K562 (cell line): ENCODE data around the gene ACOT4. TPM values are rescaled to one million over a fixed set of nuclear protein-coding genes. Genes with fewer than 3 reads are reported as not detected.

Source experiments
- ATAC-seq: fragments of 200-7000 bp; cut with Tn5 transposase; 3 replicates; pipeline ENCODE4 v1.9.1; 2020; ENCODE audit warnings: moderate library complexity
- BruUV-seq: library from RNA; stranded (reverse); fragments of 400-500 nt; replicated peaks from 2 replicates; lab custom pipeline; 2021; lab: Mats Ljungman, UMichigan
- CTCF ChIA-PET: fragments of 300-600 bp; formaldehyde crosslinking; extraction: SDS; loops from one replicate; lab custom pipeline; 2021; ENCODE audit warnings: low intra/inter-chr PET ratio; lab: Yijun Ruan, JAX
- POLR2A ChIA-PET: fragments of 300-600, 350-650 bp; sonication (Branson Sonifier 250); formaldehyde crosslinking; extraction: SDS; loops from one replicate; lab custom pipeline; 2021; ENCODE audit warnings: antibody characterized with exemption, inconsistent platforms; lab: Yijun Ruan, JAX
- DNase-seq, 4 experiments: peaks; one replicate each; pipeline versions ENCODE4 v3.0.0 to v3.0.0-alpha.2; 2011 to 2018; ENCODE audit warnings: low spot score in 3 of 4, mixed read lengths in 3 of 4; ENCODE audit errors: extremely low read depth in 1 of 4
- FAIRE-seq: peaks from 2 replicates; lab custom pipeline; 2011; peaks lifted over from hg19 to GRCh38; lab: Jason Lieb, UNC
- H2AFZ ChIP-seq: 2 replicates; pipeline ENCODE4 v1.6.0; 2011; ENCODE audit warnings: low read depth, low read length, control low read depth, inconsistent platforms
- H3K27ac ChIP-seq: fragments of 200-600 bp; 3 replicates; pipeline ENCODE4 v1.8.0; 2011; ENCODE audit warnings: low read depth, mild to moderate bottlenecking, control low read depth, inconsistent platforms, low read length, moderate library complexity, mixed read lengths; ENCODE audit errors: extremely low read depth
- H3K27me3 ChIP-seq, 2 experiments: fragments of 300-600 bp in 1 of 2; 2 replicates in 1 of 2; 3 replicates in 1 of 2; pipeline versions ENCODE4 v1.6.0 to v1.8.0; 2011; ENCODE audit warnings: inconsistent platforms in 2 of 2, low read length in 2 of 2, mild to moderate bottlenecking in 1 of 2, mixed read lengths in 1 of 2, moderate library complexity in 1 of 2; ENCODE audit not compliant: control insufficient read depth in 2 of 2, insufficient read depth in 2 of 2
- H3K36me3 ChIP-seq: fragments of 300-600 bp; 3 replicates; pipeline ENCODE4 v1.8.0; 2011; ENCODE audit warnings: mild to moderate bottlenecking, low read length, inconsistent platforms; ENCODE audit not compliant: control insufficient read depth, insufficient read depth
- H3K4me1 ChIP-seq, 2 experiments: fragments of 200-600 bp in 1 of 2; replicated peaks in 1 of 2; 2 replicates in 1 of 2; 3 replicates in 1 of 2; pipeline versions ENCODE4 v1.5.1 to v1.8.0; 2011; ENCODE audit warnings: inconsistent platforms in 2 of 2, low read length in 2 of 2, mild to moderate bottlenecking in 1 of 2, mixed read lengths in 1 of 2, moderate library complexity in 1 of 2; ENCODE audit not compliant: control insufficient read depth in 2 of 2, insufficient read depth in 2 of 2
- H3K4me2 ChIP-seq: 2 replicates; pipeline ENCODE4 v1.6.1; 2011; ENCODE audit warnings: low read length, control low read depth, inconsistent platforms, mixed read lengths; ENCODE audit not compliant: insufficient read depth
- H3K4me3 ChIP-seq: fragments of 200-600 bp; sonication (generic), shearing (Covaris generic); 2 replicates; pipeline ENCODE4 v1.5.1; 2016; ENCODE audit warnings: control low read depth, inconsistent platforms
- H3K79me2 ChIP-seq: fragments of 200-600 bp; 3 replicates; pipeline ENCODE4 v1.8.0; 2011; ENCODE audit warnings: low read length, inconsistent platforms; ENCODE audit not compliant: control insufficient read depth, insufficient read depth
- H3K9ac ChIP-seq, 2 experiments: 2 replicates each; pipeline versions ENCODE4 v1.6.0 to v1.6.1; 2011; ENCODE audit warnings: low read depth in 2 of 2, low read length in 2 of 2, control low read depth in 1 of 2, inconsistent platforms in 1 of 2, mild to moderate bottlenecking in 1 of 2, mixed read lengths in 1 of 2; ENCODE audit not compliant: insufficient read depth in 1 of 2
- H3K9me1 ChIP-seq: one replicate; pipeline ENCODE4 v1.6.0; 2011; ENCODE audit warnings: inconsistent platforms, mild to moderate bottlenecking, low read length, moderate library complexity; ENCODE audit not compliant: control insufficient read depth, insufficient read depth
- H3K9me3 ChIP-seq: replicated peaks from 2 replicates; pipeline ENCODE4 v1.5.1; 2011; ENCODE audit warnings: low read depth, low read length, inconsistent platforms; ENCODE audit not compliant: control insufficient read depth, insufficient read depth
- H4K20me1 ChIP-seq: replicated peaks from 2 replicates; pipeline ENCODE4 v1.6.1; 2011; ENCODE audit warnings: low read length, inconsistent platforms, mixed read lengths; ENCODE audit not compliant: control insufficient read depth, insufficient read depth
- CREB1 ChIP-seq, 2 experiments: sonication (generic) in 1 of 2; formaldehyde crosslinking in 1 of 2; IDR thresholded peaks; 2 replicates each; pipeline versions ENCODE4 v1.6.1 to v1.8.0; 2012 to 2022; ENCODE audit warnings: inconsistent platforms in 1 of 2, mild to moderate bottlenecking in 1 of 2, missing genetic modification reagents in 1 of 2, moderate library complexity in 1 of 2
- ERF ChIP-seq: fragments of 450-650 bp; formaldehyde crosslinking; IDR thresholded peaks from 2 replicates; pipeline ENCODE4 v1.4.0; 2020; ENCODE audit warnings: mild to moderate bottlenecking, mixed read lengths
- JUNB ChIP-seq: fragments of 450-650 bp; formaldehyde crosslinking; conservative IDR thresholded peaks from 2 replicates; pipeline ENCODE4 v1.4.0; 2020; ENCODE audit warnings: mild to moderate bottlenecking
- JUND ChIP-seq, 2 experiments: IDR thresholded peaks; 2 replicates in 1 of 2; 3 replicates in 1 of 2; pipeline ENCODE4 v1.6.1; 2011; ENCODE audit warnings: borderline replicate concordance in 2 of 2, low read depth in 2 of 2, low read length in 2 of 2, improper control_type of control experiment in 1 of 2, missing biosample characterization in 1 of 2, missing genetic modification characterization in 1 of 2, missing genetic modification reagents in 1 of 2
- KLF6 ChIP-seq: fragments of 250-450 bp; sonication (Bioruptor Pico); IDR thresholded peaks from 2 replicates; pipeline ENCODE4 v1.4.0; 2020; ENCODE audit warnings: mild to moderate bottlenecking, moderate library complexity, borderline replicate concordance
- MAFF ChIP-seq: IDR thresholded peaks from 2 replicates; pipeline ENCODE4 v1.6.1; 2012; ENCODE audit warnings: low read length, improper control_type of control experiment
- NCOA1 ChIP-seq: fragments of 450-650 bp; IDR thresholded peaks from 2 replicates; pipeline ENCODE4 v1.6.1; 2016; ENCODE audit warnings: low read depth
- NFRKB ChIP-seq: fragments of 450-650 bp; IDR thresholded peaks from 2 replicates; pipeline ENCODE4 v1.6.1; 2016; ENCODE audit warnings: low read depth
- POLR3G ChIP-seq: IDR thresholded peaks from 2 replicates; pipeline ENCODE4 v1.6.1; 2011; ENCODE audit not compliant: insufficient read length, insufficient replicate concordance; ENCODE audit errors: extremely low read depth
- RAD51 ChIP-seq: fragments of 450-650 bp; IDR thresholded peaks from 2 replicates; pipeline ENCODE4 v1.7.1; 2016; ENCODE audit warnings: low read depth, mild to moderate bottlenecking, borderline replicate concordance
- SIN3A ChIP-seq, 2 experiments: fragments of 150-350 bp in 1 of 2; IDR thresholded peaks; 2 replicates each; pipeline ENCODE4 v1.6.1; 2011 to 2016; ENCODE audit warnings: borderline replicate concordance in 2 of 2, low read depth in 2 of 2, low read length in 2 of 2, mild to moderate bottlenecking in 2 of 2, moderate library complexity in 2 of 2; ENCODE audit not compliant: control insufficient read depth in 1 of 2
- STAG1 ChIP-seq: sonication (generic); formaldehyde crosslinking; IDR thresholded peaks from 2 replicates; pipeline ENCODE4 v1.5.0; 2020; ENCODE audit warnings: missing genetic modification reagents, borderline replicate concordance
- ZNF175 ChIP-seq: fragments of 200-800 bp; sonication (Bioruptor generic); IDR thresholded peaks from 2 replicates; pipeline ENCODE4 v1.6.1; 2016; ENCODE audit warnings: low read depth, mild to moderate bottlenecking, missing genetic modification characterization, missing compliant biosample characterization
- ZNF324 ChIP-seq: fragments of 250-450 bp; sonication (Bioruptor Pico); IDR thresholded peaks from 2 replicates; pipeline ENCODE4 v1.4.0; 2020; ENCODE audit warnings: mild to moderate bottlenecking
- WGBS: fragments of 100-300 bp; shearing (Covaris generic); methylation state at CpG from one replicate; pipeline ENCODE4 v1.1.6; 2016; ENCODE audit warnings: low coverage, mixed read lengths; ENCODE audit not compliant: insufficient coverage; ENCODE audit errors: missing lambda C conversion rate; 5-methylcytosine and 5-hydroxymethylcytosine counted together
- in situ Hi-C: fragments of 300-500 bp; cut with MboI; formaldehyde crosslinking; loops from 4 replicates; pipeline ENCODE4 v1.15.0; 2018; ENCODE audit warnings: inconsistent platforms, mixed read lengths
- intact Hi-C: fragments of 100-400 bp; cut with micrococcal nuclease; formaldehyde crosslinking; loops from 2 replicates; pipeline ENCODE4 v1.14.2; 2022
- polyA plus RNA-seq, 8 experiments: library from polyadenylated mRNA; depleted of rRNA in 4 of 8; stranded (reverse) in 5 of 8; unstranded in 3 of 8; fragments of >200 nt; fragmentation: Nextera tagmentation in 2 of 8; fragmentation: Illumina TruSeq in 1 of 8; extraction: Ambion mirVana in 2 of 8; extraction: Trizol in 1 of 8; gene quantifications; 2 replicates each; pipeline versions ENCODE4 v1.2.1 to v1.2.3, GENCODE V29; 2011 to 2014; ENCODE audit warnings: inconsistent platforms in 1 of 8, missing spikeins in 1 of 8
- total RNA-seq, 7 experiments: library from RNA; depleted of rRNA in 6 of 7; stranded (reverse); fragments of >200 nt in 6 of 7; fragmentation: Illumina TruSeq in 2 of 7; extraction: Trizol in 2 of 7; gene quantifications; 2 replicates each; pipeline versions ENCODE4 v1.2.1 to v1.2.3, GENCODE V29; 2011 to 2021; ENCODE audit warnings: low replicate concordance in 1 of 7
- TF ChIP-seq, protein P1 (sequence below): fragments of 250-450 bp; sonication (Bioruptor Pico); IDR thresholded peaks from 2 replicates; pipeline ENCODE4 v1.8.0; 2021; ENCODE audit warnings: moderate library complexity, mild to moderate bottlenecking, inconsistent platforms
- TF ChIP-seq, protein P2 (sequence below): sonication (generic); formaldehyde crosslinking; IDR thresholded peaks from 2 replicates; pipeline ENCODE4 v1.5.0; 2020; ENCODE audit warnings: missing genetic modification reagents

Gene ACOT4
- total and polyA plus RNA-seq, 9 of the 15 experiments (the other 6 are each of a cell fraction or from before 2014, with no cell fraction given): not detected

DNA sequence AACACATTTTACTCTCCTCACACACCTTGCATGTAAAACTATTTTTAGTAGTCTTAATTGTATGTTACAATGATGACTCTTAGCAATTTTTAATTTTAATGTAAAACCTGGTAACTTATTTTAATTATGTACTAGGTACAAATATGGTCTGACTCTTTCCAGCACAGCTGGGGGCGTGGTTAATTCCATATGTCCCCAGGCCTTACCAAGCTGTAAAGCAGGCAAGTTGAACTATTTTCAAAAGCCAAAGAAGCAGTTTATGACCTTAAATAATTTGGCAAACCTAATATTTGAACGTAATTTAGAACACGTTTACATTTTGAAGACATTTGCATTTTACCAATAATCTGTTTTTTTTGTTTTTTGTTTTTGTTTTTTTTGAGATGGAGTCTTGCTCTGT lies 11.3 kb downstream of the ACOT4 start:
- H3K9me1 ChIP-seq: no peaks in the 10 kb centered on the region
- no peak for ATAC-seq
- H3K9me3 ChIP-seq: no peaks in the 10 kb centered on the region
- H3K4me2 ChIP-seq: no peak overlapping the region
- WGBS: 10% methylated on average over 3 of the region's 3 CpGs
- intact Hi-C loops: no loop called here
- in situ Hi-C loops: no loop called here
- no peak overlapping the region for H3K4me3 ChIP-seq
- no peaks in the 10 kb centered on the region for H4K20me1 ChIP-seq
- no peak overlapping the region for H3K27ac ChIP-seq
- DNase-seq: no peak
- TF ChIP-seq JUND (IDR thresholded peaks at IDR 0.05; ENCODE audit: borderline replicate concordance, low read depth, low read length) (no peak), JUND (tag; IDR thresholded peaks at IDR 0.05; ENCODE audit: borderline replicate concordance, low read depth, low read length) (no peak), ZNF324 (CRISPR knock-in tag) (no peak), MAFF (no peak), NFRKB (no peak), JUNB (CRISPR knock-in tag) (no peak), SIN3A (IDR thresholded peaks at IDR 0.05; ENCODE audit: borderline replicate concordance in 2 of 2, control insufficient read depth in 1 of 2, low read depth in 2 of 2, low read length in 2 of 2) (no peak), KLF6 (CRISPR knock-in tag) (no peak), STAG1 (CRISPR knock-in tag) (no peak), CREB1 (IDR thresholded peaks at IDR 0.05) (no peak), CREB1 (CRISPR knock-in tag; IDR thresholded peaks at IDR 0.05) (no peak), RAD51 (no peak), POLR3G (no peak), ERF (CRISPR knock-in tag) (no peak), ZNF175 (CRISPR knock-in tag) (no peak), NCOA1 (no peak)
- TF ChIP-seq, protein P1, sequence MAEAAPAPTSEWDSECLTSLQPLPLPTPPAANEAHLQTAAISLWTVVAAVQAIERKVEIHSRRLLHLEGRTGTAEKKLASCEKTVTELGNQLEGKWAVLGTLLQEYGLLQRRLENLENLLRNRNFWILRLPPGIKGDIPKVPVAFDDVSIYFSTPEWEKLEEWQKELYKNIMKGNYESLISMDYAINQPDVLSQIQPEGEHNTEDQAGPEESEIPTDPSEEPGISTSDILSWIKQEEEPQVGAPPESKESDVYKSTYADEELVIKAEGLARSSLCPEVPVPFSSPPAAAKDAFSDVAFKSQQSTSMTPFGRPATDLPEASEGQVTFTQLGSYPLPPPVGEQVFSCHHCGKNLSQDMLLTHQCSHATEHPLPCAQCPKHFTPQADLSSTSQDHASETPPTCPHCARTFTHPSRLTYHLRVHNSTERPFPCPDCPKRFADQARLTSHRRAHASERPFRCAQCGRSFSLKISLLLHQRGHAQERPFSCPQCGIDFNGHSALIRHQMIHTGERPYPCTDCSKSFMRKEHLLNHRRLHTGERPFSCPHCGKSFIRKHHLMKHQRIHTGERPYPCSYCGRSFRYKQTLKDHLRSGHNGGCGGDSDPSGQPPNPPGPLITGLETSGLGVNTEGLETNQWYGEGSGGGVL (CRISPR knock-in tag): no peak
- TF ChIP-seq, protein P2, sequence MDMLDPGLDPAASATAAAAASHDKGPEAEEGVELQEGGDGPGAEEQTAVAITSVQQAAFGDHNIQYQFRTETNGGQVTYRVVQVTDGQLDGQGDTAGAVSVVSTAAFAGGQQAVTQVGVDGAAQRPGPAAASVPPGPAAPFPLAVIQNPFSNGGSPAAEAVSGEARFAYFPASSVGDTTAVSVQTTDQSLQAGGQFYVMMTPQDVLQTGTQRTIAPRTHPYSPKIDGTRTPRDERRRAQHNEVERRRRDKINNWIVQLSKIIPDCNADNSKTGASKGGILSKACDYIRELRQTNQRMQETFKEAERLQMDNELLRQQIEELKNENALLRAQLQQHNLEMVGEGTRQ (CRISPR knock-in tag): no peak
- TF ChIP-seq, all 486 proteins: peak for 0
- POLR2A ChIA-PET: no interaction called here
- H3K79me2 ChIP-seq: no peaks in the 10 kb centered on the region
- FAIRE-seq: no peak
- H3K27me3 ChIP-seq: no peaks in the 10 kb centered on the region
- H3K4me1 ChIP-seq: no peaks in the 10 kb centered on the region
- no peaks in the 10 kb centered on the region for H3K36me3 ChIP-seq
- no TSS peak for BruUV-seq
- no peak overlapping the region for H2AFZ ChIP-seq
- CTCF ChIA-PET: no interaction called here
- no peak overlapping the region for H3K9ac ChIP-seq
